ENCODE data around the gene MYT1.

MYT1 gene

GRCh38 chr20:64139199-64140060, 24.8 kb upstream of the MYT1 start:
- no peak for DNase-seq (ENCODE audit: low spot score)
- FAIRE-seq: no peak

DNA sequence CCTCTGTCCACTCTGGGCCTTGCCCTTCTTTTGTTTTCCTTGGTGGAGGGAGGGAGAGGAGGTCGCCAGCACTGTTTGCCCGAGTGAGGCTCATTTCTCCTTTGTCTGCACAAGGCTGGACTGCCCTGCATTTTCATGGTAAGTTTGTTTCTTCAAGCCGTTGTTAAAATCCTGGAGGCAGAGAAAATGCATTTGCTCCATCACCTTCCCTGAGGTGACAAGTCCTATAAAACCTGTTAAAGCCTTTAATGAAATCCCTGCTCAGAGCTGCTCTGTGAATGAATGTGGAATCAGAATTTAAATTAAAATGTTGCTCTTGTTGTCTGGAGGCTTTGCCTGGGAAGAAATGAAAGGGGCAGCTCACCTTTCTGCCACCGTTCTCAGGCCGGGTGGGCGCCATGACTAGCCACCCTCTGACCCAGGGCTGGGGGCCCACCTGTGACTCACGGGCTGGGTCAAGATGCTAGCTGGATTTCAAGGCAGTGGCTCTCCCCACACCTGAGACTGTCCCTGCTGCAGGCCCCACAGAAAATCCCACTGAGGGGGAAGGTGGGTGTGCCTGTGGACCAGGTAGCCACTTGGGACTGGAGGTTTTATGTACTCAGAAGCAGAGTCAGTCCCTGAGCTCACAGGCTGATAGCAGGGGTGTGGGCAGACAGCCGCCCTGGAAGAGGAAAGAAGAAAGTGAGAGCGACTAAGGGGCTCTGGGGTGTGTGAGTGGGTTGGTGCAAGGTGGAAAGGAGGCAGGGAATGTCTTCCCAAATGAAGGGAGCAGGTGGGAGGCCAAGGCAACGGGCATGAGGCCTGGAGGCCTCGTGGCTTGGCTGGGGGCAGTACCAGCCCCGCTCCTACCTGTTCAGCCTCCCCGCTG, 24.0 kb upstream of the MYT1 start:
- no peak for FAIRE-seq
- no peak for DNase-seq (ENCODE audit: low spot score)

DNA sequence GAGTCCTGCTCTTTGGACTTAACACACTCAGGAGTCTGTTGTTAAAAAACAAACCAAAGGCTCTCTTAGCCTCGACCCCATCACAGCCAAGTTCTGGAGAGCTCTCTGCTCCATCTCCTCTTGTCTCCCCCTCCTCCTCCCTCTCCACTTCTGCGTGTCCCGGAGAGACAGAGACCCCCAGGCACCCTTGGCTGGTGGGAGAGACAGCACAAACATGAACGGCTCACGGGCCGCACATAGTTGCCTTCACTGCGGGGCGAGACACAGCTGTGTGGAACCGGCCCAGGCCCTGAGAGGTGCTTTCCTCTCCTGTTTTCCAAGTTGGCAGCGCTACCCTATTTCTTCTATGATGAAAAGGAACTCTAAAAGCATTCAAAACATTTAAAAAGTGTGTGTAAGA, 23.3 kb upstream of the MYT1 start:
- FAIRE-seq: no peak
- DNase-seq (ENCODE audit: low spot score): no peak

DNA sequence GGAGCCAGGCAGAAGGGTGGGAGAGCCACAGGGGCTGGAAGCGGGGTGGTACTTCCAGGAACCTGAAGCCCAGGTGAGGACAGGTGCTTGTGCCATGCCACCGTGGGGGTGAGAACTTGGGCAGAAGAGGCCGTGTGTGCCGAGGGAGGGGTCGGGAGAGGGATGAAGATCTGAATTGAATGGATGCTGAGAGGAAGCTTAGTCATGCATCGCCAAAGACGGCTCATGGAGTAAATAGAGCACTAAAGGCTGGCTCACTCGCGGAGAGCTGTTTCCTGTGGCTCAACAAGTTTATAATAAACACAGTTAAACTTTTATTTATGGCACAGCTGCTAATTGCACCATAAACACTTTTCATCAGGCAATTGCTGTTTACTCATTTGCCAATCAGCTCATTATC, 21.7 kb upstream of the MYT1 start:
- DNase-seq (ENCODE audit: low spot score): no peak
- no peak for FAIRE-seq

DNA sequence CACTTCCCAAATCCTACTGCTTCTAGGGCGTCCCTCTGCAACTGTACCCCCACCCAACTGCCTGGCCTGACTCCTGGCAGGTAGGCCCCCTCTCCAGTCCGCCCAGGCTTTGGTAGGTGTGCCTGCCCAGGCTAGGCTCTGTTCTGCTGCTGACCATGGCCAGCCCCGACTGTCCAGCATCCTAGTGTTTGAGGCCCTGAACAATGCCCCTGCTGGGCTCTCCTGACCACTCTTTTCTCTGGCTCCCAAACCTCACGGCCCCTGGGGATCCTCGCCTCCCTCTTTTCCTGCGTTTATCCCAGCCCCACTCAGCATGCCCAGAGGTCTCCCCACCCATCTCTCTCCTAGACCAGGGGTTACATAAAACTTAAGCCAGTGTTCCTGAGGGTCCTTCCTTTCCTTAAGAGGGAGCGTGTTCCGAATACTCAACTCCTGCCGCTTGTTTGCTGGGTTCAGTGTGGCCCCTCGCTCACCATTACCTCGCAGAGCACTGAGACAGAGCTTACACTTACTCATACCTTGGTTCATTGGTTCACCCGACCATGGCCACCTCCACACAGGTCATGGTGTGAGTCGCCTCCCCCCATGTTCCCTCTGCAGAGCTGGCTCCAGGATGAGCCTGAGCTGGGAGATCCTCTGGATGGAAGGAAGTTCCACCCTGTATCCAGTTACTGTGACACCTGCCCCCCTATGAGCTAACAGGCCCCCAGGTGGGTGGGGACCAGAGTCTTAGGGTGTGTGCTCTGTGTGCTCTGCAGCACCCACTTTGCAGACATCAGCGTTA, 21.0 kb upstream of the MYT1 start:
- DNase-seq (ENCODE audit: low spot score) (no peak), FAIRE-seq (no peak)

DNA sequence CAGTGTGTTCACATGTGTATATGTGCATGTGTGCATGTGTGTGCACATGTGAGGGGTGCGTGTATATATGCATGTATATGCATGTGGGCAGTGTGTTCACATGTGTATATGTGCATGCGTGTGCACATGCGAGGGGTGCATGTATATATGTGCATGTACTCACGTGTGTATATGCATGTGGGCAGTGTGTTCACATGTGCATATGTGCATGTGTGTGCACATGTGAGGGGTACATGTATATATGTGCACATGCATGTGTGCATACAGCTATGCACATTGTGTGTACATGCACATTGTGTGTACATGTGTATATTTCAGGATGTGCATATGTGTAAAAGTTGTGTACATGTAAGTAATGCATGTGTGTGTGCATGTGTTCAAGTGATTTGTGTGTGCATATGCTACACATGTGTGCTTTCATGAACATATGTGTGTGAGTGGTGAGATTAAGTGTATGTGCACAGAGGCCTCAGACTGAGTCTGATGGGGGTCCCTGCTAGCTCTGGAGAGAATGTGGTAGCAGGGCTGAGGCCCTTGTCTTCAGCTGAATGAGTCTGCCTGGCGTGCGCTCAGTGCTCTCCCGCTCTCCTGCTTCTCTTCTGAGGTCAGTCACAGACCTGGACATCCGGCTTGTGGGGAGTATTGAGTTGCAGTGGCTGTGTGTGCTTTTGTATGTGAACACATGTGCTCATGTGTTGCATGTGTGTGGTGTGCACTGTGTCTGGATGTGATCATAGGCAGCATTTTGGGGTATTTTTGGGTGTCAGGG, 19.9 kb upstream of the MYT1 start:
- DNase-seq (ENCODE audit: low spot score) (no peak), FAIRE-seq (peak; percentile 78)

- FAIRE-seq (no peak), DNase-seq (ENCODE audit: low spot score) (no peak)
Measured at GRCh38 chr20:64145458-64146300, 18.6 kb upstream of the MYT1 start.

- no peak for DNase-seq (ENCODE audit: low spot score)
- no peak for FAIRE-seq
Measured at GRCh38 chr20:64146301-64146935, 17.8 kb upstream of the MYT1 start.

DNA sequence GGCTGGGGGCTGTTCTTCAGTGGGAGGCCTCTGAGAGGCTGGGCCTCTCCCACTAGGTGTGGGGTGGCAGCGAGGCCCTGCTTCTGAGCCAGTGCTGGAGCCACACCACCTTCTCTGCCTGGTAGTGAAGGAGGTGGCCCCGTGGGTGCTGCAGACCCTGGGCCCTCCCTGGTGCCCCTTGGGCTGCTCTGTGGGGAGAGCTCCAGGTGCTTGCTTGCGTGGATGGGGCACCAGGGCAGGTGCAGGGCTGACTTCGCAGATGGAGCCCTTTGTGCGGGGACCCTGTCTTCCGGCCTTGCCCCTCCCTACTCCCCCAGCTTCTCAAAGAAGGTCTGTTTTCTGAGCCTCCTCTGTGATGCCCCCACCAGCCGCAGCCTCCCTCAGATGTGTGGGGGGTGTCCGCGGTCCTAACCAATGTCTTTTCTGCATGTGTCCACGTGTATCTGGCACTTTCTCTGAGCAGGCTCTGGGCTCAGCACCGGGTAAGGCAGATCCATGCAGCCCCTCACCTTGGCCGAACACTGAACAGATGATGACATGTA, 17.2 kb upstream of the MYT1 start:
- DNase-seq (ENCODE audit: low spot score) (no peak), FAIRE-seq (no peak)

DNA sequence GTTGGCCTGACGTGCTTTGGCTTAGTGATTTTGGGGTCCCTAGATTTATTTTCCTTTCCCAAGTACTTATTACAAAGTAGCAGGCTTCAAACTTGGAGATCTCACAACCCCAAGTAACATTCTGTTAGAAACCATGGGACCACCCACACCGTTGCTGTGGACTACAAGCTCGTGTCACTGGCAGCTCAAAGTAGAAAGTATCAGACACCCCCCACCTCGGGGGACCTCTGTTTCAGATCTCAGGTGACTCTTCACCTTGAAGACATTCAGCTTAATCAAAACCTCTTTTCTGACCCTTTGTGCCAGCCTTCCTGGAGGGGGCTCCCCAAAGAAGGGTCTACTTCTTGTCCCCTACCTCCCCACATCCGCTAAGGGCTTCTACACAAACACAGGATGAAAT, 15.7 kb upstream of the MYT1 start:
- DNase-seq (ENCODE audit: low spot score): no peak

GRCh38 chr20:64149141-64149540, 15.1 kb upstream of the MYT1 start:
- DNase-seq (ENCODE audit: low spot score) (no peak), FAIRE-seq (no peak)

More for the DNA sequence above, 15.7 kb upstream of the MYT1 start:
- no peak for FAIRE-seq

- DNase-seq (ENCODE audit: low spot score) (no peak), FAIRE-seq (peak; percentile 76)
Measured at GRCh38 chr20:64149809-64150560, 14.3 kb upstream of the MYT1 start.

GRCh38 chr20:64150756-64151632, 13.3 kb upstream of the MYT1 start:
- FAIRE-seq (no peak), DNase-seq (ENCODE audit: low spot score) (no peak)

DNA sequence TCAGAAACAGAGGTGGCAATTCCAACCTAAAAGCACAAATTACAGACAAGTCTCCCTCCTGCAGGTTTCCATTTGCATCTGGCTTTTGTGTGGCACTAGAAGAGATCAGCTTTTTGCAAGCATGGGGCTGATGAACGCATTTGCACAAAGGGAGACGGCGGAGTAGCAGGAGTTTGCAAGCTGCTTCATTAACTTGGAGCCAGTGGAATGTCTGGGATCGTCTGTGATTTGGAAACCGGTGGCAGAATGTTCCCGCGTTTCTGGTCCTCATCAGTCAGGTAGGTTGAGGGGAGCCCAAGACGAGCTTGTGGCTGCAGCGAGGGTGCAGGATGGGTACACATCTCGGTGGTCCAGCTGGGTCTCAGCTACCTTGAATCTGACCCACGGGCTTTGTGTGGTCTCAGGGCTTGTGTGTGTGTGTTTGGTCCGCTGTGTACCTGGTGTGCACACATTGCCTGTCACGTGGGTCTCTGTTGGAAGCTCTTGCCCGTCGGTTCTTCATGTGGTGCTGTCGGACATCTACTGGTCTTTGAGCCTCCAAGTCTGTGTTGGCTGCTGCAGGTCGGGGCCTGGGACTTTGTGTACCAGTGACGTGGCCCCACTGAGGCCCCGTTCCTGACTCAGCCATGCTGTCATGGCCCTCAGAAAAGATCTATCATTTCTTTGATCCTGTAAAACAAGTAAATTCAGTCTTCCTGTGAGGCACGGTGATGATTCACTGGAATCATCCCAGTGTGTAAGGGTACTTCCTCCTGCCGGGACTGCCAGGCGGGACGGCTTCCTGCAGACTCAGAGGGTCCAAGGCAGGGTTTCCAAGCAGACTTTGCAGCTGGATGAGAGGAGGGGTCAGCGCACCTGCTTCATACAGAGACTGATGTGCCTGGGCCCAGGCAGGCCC, 12.4 kb upstream of the MYT1 start:
- DNase-seq (ENCODE audit: low spot score) (peak; percentile 19), FAIRE-seq (no peak)

DNA sequence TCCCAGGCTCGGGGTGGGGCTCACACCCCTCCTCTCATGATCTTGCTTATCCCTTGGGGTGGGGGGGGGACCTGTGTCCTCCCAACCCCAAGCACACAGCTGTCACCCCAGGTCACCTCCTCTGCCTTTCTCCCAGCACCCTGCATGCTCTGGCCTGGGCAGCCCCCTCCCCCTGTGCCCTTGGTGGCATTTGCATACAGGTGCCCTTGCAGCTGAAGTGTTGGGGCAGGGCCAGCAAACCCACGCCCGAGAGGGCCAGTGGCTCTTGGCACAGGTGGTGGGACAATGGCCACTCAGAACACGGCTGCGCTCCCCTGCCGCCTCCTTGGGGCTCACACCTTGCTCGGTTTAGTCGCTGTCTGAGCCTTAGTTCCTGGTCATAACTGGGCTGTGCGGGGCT, 11.3 kb upstream of the MYT1 start:
- DNase-seq (ENCODE audit: low spot score) (no peak), FAIRE-seq (no peak)

- DNase-seq (ENCODE audit: low spot score) (no peak), FAIRE-seq (peak; percentile 56)
Measured at GRCh38 chr20:64153410-64153809, 10.8 kb upstream of the MYT1 start.

All from urothelium cell line (cell line).